ENCODE data around the gene FAM53B.

FAM53B gene

DNA sequence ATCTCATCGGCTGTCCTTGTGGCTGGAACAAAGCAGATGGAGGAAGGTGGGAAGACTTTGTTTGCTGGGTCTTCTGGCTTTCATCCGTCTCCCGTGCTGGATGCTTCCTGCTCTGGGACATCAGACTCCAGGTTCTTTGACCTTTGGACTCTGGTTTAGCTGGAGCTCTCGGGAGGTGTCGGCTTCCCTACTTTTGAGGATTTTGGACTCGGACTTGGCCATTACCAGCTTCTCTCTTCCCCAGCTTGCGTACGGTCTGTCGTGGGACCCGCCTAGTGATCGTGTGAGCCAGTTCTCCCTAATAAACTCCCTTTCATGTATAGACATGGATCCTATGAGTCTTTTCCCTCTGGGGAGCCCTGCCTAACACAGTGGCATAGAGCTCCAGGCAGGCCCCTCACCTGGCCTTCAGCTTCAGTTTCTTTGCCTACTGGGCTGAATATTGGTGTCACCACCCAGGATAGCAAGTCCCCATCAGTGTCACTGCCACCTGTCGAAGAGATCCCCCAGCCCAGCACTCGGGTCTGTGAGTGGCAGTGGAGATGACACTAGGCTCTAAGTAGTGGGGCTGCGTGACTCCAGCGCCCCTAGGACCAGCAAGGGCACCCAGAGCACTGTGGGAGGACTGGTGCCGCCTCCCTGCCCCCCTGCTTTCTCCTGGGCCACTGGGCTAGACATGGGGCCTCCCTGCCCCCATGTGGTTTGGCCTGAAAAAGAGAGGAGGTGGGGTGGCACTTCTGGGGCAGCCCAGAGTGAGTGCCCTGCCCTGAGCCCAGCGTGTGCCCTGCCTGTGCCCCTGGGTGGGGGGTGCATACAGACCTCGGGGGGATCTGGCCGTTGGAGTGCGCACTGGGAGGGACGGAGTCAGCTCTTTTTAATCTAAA is 147.0 kb downstream of the FAM53B start:
- DNase-seq (ENCODE audit: low read depth), result no peak
- H3K4me3 ChIP-seq (ENCODE audit: control insufficient read depth, low read depth, low read length), result no peak overlapping the region
- TF ChIP-seq, protein P1, sequence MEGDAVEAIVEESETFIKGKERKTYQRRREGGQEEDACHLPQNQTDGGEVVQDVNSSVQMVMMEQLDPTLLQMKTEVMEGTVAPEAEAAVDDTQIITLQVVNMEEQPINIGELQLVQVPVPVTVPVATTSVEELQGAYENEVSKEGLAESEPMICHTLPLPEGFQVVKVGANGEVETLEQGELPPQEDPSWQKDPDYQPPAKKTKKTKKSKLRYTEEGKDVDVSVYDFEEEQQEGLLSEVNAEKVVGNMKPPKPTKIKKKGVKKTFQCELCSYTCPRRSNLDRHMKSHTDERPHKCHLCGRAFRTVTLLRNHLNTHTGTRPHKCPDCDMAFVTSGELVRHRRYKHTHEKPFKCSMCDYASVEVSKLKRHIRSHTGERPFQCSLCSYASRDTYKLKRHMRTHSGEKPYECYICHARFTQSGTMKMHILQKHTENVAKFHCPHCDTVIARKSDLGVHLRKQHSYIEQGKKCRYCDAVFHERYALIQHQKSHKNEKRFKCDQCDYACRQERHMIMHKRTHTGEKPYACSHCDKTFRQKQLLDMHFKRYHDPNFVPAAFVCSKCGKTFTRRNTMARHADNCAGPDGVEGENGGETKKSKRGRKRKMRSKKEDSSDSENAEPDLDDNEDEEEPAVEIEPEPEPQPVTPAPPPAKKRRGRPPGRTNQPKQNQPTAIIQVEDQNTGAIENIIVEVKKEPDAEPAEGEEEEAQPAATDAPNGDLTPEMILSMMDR (conservative IDR thresholded peaks at IDR 0.05; ENCODE audit: control insufficient read depth, insufficient read depth, low read depth, low read length), result no peak

DNA sequence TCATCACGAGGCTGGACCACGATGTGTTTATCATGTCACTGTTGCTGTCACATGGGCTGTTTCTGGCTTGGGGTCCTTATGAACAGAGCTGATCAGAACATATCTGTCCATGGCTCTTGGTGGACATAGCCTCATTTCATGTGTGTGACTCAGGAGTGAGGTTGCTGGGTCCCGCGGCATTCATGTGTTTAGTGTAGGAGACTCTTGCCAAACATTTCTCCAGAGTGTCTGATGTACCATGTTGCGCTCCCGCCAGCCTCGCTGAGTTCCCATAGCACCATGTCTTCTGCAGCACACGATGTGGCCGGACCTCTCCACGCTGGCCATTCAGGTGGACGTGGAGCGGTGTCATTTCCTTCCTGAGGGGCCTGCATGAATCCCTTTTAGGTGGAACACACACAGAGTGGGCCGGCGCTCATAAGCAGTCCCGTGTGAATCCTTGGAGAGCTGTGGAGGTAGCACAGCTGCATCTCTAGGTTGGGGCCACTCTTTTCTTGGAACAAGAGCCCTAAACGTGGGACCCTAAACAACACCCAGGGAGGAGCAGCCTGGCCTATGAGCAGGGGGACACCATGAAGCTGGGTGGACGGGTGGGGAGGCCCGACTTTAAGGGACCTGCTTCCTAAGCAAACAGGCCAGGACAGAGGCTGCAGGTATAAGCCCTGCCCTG is 147.9 kb downstream of the FAM53B start:
- DNase-seq (ENCODE audit: low read depth), result no peak
- TF ChIP-seq, protein P1 (conservative IDR thresholded peaks at IDR 0.05; ENCODE audit: control insufficient read depth, insufficient read depth, low read depth, low read length), result no peak
- no peak overlapping the region for H3K4me3 ChIP-seq (ENCODE audit: control insufficient read depth, low read depth, low read length)

DNA sequence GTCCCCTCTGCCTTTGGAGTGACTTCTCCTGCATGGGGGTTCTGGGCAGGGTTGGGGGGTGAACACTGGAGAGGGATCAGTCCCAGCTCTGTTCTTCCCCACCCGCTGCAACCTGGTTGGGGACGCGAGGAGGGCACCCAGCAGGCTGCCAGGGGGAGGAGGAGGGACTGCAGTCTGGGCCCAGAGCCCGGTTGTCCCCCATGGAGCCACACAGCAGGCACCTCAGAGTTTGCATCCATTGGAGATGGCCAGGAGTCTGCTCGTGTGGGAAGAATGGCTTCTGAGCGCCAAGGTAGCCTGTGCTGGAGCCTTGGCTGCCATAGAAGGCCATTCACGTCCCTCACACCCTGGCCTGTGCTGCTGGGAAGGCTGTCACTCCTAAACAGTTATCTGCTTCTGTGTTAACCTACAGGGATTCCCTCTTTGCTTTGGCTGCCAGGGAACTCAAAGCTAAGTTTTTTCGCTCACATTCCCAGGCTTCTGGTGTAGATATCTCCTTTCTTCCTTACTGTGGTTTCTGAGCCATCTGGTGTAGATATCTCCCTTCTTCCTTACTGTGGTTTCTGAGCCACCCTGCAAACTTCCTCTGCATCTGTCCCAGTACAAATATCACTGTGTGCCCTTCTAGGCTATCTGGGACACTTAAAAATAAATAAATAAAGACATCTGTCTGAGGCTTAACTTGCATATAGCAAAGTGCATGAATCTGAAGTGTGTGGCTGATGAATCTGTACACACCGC is 148.9 kb downstream of the FAM53B start:
- DNase-seq (ENCODE audit: low read depth), result no peak
- no peak overlapping the region for H3K4me3 ChIP-seq (ENCODE audit: control insufficient read depth, low read depth, low read length)
- TF ChIP-seq, protein P1 (conservative IDR thresholded peaks at IDR 0.05; ENCODE audit: control insufficient read depth, insufficient read depth, low read depth, low read length), result no peak

DNA sequence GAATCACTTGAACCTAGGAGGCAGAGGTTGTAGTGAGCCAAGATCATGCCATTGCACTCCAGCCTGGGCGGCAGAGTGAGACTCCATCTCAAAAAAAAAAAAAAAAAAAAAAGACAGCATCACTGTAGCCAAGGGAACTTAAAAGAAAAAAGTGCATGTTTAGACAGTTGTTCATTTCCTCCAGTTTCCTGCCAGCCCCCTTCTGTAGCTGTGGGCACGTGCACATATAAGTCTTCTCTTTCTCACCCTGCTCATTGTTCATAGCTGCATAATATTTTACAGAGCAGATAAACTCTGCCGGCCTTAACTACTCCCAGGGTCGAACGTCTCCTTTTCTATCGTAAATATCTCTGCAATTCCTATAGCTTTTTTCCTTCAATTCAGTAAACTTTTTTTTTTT is 149.9 kb downstream of the FAM53B start:
- TF ChIP-seq, protein P1 (conservative IDR thresholded peaks at IDR 0.05; ENCODE audit: control insufficient read depth, insufficient read depth, low read depth, low read length), result no peak
- DNase-seq (ENCODE audit: low read depth), result no peak

DNA sequence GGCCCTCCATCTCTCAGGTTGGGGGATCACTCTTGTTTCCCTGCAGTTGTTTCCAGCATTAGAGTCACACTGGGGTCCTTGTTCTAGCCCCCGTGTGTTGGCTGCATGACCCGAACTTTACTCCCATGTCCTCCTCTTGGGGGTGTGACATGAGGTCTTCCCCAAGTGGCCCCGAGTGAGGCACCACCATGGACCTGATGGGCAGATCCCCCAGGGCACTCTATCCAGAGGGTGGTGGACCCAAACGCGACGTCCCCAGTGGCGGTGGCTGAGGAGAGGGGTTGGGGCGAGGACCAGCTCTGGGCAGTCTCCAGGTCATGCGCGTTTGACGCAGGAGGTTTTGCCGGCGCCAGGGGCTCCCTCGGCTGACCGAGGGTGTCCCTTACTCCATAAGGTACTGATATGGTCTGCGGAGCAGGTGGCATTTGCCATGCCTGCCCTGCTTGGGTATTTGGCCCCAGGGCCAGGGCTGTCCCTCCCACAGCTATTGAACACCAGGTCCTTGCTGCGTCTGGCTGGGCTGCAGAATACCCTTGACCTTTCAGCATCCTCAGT is 150.7 kb downstream of the FAM53B start:
- DNase-seq (ENCODE audit: low read depth), result no peak
- TF ChIP-seq, protein P1 (conservative IDR thresholded peaks at IDR 0.05; ENCODE audit: control insufficient read depth, insufficient read depth, low read depth, low read length), result no peak
- no peak overlapping the region for H3K4me3 ChIP-seq (ENCODE audit: control insufficient read depth, low read depth, low read length)

More for the DNA sequence above, 149.9 kb downstream of the FAM53B start:
- H3K4me3 ChIP-seq (ENCODE audit: control insufficient read depth, low read depth, low read length), result no peak overlapping the region

DNA sequence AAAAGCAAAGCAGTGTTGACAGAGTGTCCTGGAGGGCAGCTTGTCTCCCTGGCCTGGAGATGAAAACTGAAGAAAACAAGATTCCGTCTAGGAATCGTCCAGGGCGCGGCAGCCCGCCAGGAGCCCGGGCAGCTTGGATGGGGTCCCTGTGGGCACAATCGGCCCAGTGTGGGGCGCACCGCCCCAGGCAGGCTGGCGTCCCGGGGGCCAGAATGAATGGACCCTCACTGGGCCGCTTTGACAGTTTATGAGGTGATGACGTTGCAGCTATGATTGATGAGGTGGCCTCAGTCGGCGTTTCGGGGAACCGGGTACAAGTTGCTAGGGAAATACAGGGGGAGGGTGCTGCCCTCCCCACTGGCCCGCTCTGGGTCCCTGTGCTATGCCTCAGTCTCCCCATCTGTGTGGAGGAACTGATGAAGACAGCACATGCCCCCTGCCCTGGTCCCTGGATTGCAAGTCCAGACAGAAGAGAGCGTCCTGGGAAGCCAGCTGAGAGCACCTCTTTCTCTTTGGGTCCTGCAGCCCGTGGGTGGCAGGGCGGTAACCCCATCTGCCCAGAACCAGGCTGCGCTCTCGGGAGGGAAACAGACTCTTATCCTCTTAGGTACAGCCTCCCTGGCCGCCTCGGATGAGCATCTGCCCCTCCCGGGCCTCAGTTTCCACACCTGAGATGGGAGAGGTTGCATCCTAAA is 151.3 kb downstream of the FAM53B start:
- TF ChIP-seq, protein P1 (conservative IDR thresholded peaks at IDR 0.05; ENCODE audit: control insufficient read depth, insufficient read depth, low read depth, low read length), result no peak
- no peak overlapping the region for H3K4me3 ChIP-seq (ENCODE audit: control insufficient read depth, low read depth, low read length)
- DNase-seq (ENCODE audit: low read depth), result no peak
